HL-60 (cell line): Measurements from ENCODE around the gene CHD1.

Experiments
- DNase-seq, 2 experiments: peaks; one replicate each; pipeline ENCODE4 v3.0.0-alpha.2; 2010 to 2020; ENCODE audit warnings: low read depth in 1 of 2, low spot score in 1 of 2
- H3K27ac ChIP-seq: fragments of 250-450 bp; sonication (Bioruptor Pico); replicated peaks from 2 replicates; pipeline ENCODE4 v1.5.1; 2020; ENCODE audit warnings: mild to moderate bottlenecking, moderate library complexity
- H3K27me3 ChIP-seq: fragments of 250-450 bp; sonication (Bioruptor Pico); 2 replicates; pipeline ENCODE4 v1.5.1; 2021; ENCODE audit warnings: mild to moderate bottlenecking, moderate library complexity; ENCODE audit not compliant: insufficient read depth, poor library complexity, severe bottlenecking
- H3K4me3 ChIP-seq: replicated peaks from 2 replicates; pipeline ENCODE4 v1.5.1; 2011; ENCODE audit warnings: mild to moderate bottlenecking, control low read depth, low read length; ENCODE audit not compliant: insufficient read depth
- CTCF ChIP-seq: IDR thresholded peaks from one replicate; pipeline ENCODE4 v1.5.1; 2011; ENCODE audit warnings: low read length, control low read depth, inconsistent platforms; ENCODE audit not compliant: insufficient read depth
- GABPA ChIP-seq: IDR thresholded peaks from 2 replicates; pipeline ENCODE4 v1.6.1; 2012; ENCODE audit warnings: low read depth
- POLR2AphosphoS5 ChIP-seq: IDR thresholded peaks from 2 replicates; pipeline ENCODE4 v1.6.1; 2012; ENCODE audit warnings: low read depth
- SPI1 ChIP-seq: IDR thresholded peaks from 2 replicates; pipeline ENCODE4 v1.6.1; 2012; ENCODE audit warnings: low read depth, mild to moderate bottlenecking, borderline replicate concordance
- TF ChIP-seq, protein P1 (sequence below): IDR thresholded peaks from 2 replicates; pipeline ENCODE4 v1.6.1; 2012; ENCODE audit warnings: low read depth; ENCODE audit not compliant: insufficient replicate concordance

The CHD1 gene

DNA sequence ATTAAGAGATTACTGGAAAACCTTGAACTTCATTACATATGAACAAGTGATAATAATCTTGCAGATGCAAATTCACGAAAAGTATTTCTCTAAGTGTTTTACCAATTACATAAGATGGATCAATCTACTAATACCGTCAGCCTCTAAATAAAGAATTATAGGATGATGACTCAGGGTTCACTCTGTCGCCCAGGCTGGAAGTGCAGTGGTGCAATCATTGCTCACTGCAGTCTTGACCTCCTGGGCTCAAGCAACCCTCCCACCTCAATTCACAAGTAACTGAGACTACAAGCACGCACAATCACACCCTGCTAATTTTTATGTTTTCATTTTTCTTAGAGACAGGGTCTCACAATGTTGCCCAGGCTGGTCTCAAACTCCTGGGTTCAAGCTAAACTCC lies 56.1 kb downstream of the CHD1 start:
- Histone ChIP-seq H3K4me3 (no peak overlapping the region), H3K27ac (no peak overlapping the region), H3K27me3 (no peaks in the 10 kb centered on the region)
- DNase-seq = no peak
- TF ChIP-seq CTCF = no peak
- TF ChIP-seq POLR2AphosphoS5 = no peak
- TF ChIP-seq, protein P1, sequence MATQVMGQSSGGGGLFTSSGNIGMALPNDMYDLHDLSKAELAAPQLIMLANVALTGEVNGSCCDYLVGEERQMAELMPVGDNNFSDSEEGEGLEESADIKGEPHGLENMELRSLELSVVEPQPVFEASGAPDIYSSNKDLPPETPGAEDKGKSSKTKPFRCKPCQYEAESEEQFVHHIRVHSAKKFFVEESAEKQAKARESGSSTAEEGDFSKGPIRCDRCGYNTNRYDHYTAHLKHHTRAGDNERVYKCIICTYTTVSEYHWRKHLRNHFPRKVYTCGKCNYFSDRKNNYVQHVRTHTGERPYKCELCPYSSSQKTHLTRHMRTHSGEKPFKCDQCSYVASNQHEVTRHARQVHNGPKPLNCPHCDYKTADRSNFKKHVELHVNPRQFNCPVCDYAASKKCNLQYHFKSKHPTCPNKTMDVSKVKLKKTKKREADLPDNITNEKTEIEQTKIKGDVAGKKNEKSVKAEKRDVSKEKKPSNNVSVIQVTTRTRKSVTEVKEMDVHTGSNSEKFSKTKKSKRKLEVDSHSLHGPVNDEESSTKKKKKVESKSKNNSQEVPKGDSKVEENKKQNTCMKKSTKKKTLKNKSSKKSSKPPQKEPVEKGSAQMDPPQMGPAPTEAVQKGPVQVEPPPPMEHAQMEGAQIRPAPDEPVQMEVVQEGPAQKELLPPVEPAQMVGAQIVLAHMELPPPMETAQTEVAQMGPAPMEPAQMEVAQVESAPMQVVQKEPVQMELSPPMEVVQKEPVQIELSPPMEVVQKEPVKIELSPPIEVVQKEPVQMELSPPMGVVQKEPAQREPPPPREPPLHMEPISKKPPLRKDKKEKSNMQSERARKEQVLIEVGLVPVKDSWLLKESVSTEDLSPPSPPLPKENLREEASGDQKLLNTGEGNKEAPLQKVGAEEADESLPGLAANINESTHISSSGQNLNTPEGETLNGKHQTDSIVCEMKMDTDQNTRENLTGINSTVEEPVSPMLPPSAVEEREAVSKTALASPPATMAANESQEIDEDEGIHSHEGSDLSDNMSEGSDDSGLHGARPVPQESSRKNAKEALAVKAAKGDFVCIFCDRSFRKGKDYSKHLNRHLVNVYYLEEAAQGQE = no peak
- TF ChIP-seq SPI1 = no peak
- no peak for TF ChIP-seq GABPA

DNA sequence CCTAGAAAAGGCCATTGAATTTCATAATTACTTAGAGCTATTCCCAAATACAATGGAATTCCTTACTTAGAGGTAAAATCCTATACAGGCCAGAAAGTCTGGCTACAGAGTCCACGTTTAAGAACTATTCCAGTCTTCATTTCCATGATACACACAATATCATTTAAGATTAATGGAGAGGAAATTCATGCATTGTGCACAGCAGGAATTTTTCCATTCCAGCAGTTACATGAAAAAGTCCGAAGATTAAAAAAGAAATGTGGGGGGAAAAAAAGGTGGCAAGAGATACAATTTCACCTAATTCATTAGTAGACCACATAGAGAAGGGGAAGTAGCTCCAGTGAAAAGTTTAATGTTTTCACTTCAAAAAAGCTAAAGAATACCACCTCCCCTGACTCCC lies 63.1 kb downstream of the CHD1 start:
- DNase-seq = no peak
- H3K4me3 ChIP-seq = no peak overlapping the region
- no peak overlapping the region for H3K27ac ChIP-seq
- TF ChIP-seq CTCF (no peak), GABPA (no peak), POLR2AphosphoS5 (no peak), SPI1 (no peak)
- TF ChIP-seq, protein P1 = no peak
- H3K27me3 ChIP-seq = no peaks in the 10 kb centered on the region

- Histone ChIP-seq H3K4me3 (no peak overlapping the region), H3K27me3 (no peaks in the 10 kb centered on the region), H3K27ac (no peak overlapping the region)
- no peak for DNase-seq
- no peak for TF ChIP-seq SPI1
- TF ChIP-seq, protein P1 = no peak
- TF ChIP-seq CTCF = no peak
- no peak for TF ChIP-seq POLR2AphosphoS5
- TF ChIP-seq GABPA = no peak
These were observed 81.8 kb downstream of the CHD1 start for GRCh38 chr5:98847054-98847453.
